Measurements from ENCODE around the gene HS3ST5.

GRCh38 chr6:114297135-114297534 lies 45.7 kb downstream of the HS3ST5 start:
- no peak for TF ChIP-seq CTCF (conservative IDR thresholded peaks at IDR 0.05)
- no peak for TF ChIP-seq EZH2 (IDR thresholded peaks at IDR 0.05; ENCODE audit: low read depth)

All from PC-9 (cell line).